HUDEP-2 (cell line): ENCODE results near the gene MAF.

Source experiments
- DNase-seq, 76 experiments: peaks; one replicate each; lab custom pipeline; 2025; ENCODE audit not compliant: unreplicated experiment in 76 of 76; lab: John Stamatoyannopoulos, UW

MAF gene

DNA sequence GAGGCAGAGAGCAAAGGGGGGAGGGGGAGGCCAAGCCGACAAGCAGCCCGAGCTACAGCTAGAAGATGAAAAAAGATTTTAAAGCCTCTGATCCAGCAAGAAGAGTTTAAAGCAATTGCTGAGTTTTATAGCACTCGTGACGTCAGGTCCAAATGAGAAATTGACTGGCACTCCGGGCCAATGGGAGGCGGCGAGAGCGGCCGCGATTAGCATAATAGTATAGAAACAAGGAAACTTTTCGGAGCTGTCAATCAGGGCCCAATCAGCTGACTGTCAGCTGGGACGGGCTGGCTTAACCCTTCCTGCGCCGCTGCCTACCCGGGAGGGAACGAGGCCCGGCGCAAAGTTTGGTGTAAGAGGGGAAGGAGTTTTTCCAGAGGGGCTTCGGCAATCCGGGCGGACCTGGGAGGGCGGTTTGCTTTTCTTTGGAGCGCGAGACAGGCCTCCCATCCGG is at the start of gene MAF:
TSS of gene MAF (minus strand) at position 100 of the 454 bp plus-strand sequence. CDS start 835 bp downstream, outside the sequence.
- peak in 25 of 76 experiments; percentile 3 to 50 (median 14) for DNase-seq

DNA sequence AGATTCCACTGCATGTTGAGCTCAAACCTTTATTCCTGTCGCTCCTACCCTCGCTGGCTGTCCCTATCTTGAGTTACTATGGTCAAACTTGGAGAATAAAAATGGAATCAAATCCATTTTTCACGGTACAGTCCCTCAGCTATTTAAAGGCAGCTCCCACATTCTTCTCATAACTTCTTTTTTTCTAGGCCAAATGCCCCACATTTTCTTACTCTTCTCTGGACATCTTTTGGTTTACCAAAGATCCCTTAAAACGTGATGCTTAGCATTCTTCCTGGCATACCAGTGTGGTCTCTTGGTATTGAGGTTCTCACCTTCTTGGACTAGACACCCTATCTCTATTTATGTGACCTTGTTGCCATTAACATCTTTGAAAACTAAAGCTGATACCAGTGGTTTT is 48.3 kb upstream of the MAF start:
- no peak for DNase-seq

DNA sequence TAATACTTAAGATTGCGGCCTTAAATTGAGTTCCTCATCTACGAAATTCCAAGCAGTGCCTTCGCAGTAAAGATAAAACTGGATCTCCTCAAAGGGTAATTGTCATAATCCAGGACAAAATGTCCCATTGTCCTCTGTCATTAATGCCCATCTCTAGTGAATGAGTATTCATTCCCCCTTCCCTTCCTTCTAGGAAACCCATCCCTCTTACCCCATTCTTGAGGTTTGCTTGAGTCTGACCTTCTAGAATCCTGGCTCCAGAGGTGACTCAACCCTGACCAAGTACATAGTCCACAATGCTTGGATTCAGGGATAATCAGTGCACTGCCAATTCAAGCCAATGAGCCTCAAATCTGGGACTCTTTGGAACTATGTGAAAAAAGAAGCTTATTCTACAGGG is 47.0 kb upstream of the MAF start:
- no peak for DNase-seq

DNA sequence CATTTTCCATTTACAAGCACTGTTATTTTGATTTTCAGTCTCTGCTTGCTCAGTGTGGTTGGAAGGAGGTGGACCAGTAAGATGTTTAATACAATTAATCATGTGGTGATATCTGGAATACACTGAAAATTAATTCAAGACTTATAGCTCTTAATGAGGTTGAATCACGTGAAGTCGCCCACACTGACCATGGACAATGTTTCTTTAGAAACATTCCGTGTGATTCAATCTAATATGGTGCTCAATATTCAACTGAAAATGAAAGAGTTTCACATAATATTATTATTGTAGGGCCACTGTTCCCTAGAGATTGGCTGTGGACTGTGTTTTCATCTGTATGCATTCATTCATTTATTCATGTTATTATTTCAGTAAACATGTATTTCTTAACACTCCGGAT is 45.2 kb upstream of the MAF start:
- DNase-seq = no peak

DNA sequence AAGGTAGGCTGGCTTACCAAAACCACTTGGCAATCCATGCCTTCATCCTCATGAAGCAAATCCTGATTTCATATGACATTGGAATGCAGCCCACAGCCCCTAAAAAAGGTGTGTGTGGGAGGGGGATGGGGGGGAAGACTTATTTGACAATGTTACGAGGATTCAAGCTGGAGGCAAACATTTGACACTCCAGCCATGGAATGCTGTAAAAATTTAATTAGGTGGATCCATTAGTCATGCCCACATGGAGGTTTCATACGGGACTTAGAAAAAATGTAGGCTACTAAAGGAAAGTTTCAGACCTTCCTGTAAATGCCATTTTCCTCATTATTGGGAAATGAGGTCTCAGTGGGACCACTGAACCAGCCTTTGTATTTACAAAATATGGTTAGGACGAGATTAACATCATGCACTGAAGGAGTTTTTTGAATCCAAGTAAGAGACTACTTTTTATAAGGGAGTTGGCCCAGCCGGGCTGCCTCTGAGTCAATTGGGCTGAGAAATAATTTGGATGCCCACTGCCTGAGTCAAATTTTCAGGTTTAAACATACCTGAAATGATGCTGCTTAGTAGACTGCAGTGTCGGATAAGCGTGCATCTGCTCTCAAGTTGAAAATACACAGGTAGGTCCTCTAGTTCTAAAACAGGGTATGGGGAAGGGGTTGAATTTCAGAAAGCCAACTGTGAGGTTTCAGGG is 44.6 kb upstream of the MAF start:
- no peak for DNase-seq

DNA sequence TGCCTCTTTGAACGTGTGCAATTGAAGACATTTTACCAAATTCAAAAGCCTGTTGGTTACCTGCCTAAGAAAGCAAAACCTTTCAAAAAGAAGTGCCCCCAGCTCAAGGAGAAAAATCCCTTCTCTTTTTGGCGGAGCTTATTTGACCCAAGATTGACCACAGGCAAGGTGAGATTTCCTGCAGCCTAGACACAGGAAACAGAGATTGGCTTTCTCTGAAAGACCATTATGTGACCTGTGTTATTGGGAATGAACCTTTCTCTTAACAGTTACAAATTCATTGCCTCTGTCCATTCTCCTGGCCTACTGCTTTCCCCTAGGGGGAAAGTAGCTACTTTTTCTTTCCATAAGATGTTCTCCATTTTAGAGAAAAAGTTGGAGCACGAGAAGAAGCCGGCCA is 42.1 kb upstream of the MAF start:
- no peak for DNase-seq

DNA sequence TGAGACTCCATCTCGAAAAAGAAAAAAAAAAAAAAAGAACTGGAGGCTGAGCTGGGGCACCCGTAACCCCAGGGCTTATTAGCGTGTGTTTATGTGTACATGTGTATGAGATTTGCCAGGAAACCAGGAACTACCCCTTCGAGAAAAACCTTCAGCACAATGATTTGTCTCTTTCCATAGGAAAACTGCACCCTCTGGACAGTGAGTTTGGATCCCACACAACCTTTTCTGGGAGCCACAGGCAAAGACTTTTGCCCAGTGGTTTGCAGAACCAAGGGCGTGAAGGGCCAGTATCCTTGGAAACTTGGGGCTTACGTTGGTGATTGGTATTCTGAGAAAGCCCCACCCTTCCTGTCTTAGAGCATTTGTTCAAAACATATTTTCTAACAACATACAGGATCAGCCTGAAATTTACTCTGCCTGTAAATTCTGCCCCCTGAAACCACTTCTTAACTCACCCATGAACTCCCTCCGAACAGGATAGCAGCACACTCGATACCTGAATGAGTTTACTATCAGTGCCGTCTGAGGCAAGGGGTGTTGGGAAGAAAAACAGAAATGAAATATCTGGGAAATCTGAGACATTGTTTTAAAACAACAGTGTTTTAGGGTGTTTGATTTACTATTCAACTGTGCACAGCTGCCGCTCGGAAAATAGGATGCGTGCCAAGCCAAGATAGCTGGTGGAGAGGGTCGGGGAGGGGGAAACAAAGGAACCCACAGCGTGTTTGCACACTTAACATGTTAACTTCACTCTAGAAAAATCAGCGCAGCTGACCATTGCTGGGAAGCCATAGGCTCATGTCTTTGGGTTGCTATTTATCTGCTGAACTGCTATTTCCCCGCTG is 40.2 kb upstream of the MAF start:
- DNase-seq = no peak

DNA sequence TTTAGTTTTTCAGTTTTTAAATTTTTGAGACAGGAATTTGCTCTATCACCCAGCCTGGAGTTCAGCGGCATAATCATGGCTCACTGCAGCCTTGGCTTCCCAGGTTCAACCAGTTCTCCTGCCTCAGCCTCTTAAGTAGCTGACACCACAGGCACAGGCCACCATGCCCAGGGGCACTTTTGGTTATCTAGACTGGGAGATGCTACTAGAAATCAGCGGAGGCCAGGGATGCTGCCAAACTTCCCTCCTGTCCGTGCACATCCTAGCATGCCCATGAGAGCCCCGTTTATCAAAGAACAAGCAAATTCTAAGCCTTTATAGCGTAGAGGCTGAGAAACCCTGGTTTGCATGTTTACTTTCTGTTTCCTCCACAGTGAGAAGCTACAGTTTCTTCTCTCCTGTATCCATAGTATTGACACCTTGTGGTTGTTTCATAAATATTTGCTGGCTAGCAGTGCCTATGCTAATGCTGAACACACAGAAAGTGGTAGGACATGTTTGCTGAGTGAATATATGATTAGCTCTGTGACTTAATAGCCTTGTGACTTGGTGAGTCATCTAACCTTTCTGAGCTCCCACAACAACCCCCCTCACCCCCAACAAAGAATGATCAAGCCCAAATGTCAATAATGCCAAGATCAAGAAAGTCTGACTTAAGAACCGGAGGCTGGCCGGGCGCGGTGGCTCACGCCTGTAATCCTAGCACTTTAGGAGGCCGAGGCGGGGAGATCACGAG is 39.2 kb upstream of the MAF start:
- no peak for DNase-seq

DNA sequence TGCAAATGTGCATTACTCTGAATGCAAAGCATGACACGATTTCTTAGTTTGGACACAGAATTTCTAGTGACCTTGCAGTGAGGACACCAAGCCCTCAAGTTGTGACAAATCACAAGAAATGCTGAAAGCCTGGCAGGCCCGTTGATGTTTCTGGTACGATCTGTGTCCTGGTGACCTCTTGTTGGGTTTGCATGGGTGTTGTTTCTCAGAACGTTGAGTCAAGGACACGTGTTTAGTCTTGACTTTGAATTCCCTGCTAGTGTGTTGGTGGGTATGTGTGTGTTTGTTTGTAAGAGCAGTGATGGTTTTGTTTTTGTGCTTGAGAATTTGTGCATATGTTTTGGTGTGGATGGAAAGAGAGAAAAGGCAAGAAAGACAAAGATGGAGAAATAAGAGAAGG is 37.8 kb upstream of the MAF start:
- no peak for DNase-seq

DNA sequence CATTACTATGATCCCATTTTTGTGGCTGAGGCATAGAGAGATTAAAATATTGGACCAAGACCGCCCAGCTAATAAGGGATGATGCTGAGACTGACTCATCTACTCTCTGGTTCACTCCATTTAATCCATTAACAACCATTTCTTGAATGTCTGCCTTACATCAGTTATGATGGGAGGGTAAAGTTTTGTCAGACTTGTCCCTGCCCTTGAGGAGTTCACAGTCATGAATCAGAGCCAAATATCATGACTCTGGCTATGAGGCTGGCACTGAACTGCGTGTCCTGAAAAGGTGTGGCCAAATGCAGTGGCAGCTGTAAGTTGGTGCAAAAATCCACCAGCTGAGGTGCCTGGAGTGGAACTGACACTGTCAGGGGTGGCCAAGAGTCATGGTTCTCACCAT is 35.0 kb upstream of the MAF start:
- DNase-seq = no peak

DNA sequence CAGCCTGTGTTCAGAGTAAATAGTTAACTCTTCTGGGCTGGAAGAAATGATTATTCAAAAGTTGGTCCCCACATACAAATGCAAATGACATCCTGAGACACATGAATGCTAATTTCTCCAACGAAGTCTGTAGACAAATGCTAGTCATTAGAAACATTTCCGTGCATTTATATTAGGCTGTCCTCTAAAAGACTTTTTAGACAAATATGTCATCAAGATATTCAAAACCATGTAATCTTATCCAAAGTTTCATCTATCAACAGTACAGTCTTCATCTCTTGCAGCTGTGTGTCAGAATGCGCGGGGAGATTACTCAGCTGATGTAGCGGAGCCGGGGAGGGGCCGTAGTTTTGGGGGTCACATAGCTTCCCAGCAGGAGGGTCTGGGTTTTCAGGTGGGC is 33.8 kb upstream of the MAF start:
- no peak for DNase-seq

DNA sequence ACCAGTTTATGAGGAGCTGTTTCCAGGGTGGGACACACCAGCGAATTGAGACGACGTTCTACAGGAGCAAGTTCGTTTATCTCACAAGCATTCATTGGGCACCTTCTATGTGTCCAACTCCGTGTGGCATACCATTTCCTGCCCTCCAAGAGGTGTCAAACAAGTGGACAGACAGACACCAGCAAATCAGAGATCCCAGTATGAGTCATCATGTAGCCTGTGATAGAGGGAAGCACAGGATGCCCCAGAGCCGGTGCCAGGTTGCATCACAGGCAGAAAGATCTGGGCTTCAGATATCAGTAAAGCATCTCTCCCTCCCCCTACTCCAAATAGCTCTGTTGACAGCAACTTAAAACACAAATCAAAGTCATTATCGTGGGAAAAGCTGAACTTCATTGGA is 31.8 kb upstream of the MAF start:
- DNase-seq = no peak

DNA sequence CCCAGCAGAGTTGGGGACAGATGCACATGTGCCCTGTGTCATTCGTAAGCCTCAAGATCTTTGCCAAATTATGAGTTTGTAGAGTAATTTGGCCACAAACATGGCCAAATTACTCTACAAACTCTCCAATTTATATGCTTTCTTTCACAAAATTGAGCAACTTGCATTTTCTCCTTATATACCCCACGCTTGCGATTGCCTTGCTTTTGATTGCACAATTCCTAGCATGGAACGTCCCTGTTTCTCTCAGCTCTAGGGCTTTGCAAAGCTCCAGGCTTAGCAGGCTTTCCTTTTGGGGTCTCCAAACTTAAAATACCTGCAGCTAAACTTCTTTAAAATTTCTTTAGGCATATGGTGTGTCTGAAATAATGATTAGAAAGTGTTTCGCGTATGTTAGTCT is 28.5 kb upstream of the MAF start:
- no peak for DNase-seq

DNA sequence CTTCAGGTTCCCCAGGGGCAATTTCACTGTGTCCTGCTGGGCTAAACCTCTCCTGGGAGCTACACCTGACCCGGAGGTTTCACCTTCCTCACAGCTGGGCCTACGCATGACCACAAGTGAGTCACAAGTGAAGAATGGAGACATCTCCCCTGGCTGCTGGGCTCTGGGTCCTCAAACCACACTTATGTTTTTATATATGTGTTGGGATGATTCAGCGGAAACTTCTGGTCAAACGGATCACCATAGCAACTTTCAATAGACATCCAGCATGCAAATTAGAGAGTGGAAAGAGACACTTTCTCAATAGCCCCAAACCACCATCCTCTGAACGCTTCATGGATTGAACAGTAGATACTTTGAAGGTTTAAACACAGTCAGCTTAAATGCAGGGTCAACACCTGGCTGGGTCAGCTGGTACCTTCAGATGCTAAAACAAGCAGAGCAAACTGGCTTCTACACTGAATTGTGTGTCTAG is 28.0 kb upstream of the MAF start:
- DNase-seq = no peak

DNA sequence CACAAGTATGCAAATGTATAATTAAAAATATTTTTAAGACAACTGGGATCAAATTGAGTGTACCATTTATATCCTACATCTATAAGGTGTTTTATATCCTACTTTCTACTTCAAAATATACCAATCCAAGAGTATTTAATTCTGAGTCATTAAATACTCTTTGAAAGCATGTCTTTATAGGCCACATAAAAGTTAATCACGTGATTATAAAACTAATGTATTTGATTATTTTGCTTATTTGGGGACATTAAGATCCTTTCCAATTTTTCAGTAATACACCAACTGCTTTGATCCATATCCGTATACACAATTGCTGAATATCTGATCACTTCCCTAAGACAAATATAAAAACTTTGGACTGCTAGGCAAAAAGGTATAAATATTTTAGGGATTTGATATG is 26.6 kb upstream of the MAF start:
- no peak for DNase-seq

DNA sequence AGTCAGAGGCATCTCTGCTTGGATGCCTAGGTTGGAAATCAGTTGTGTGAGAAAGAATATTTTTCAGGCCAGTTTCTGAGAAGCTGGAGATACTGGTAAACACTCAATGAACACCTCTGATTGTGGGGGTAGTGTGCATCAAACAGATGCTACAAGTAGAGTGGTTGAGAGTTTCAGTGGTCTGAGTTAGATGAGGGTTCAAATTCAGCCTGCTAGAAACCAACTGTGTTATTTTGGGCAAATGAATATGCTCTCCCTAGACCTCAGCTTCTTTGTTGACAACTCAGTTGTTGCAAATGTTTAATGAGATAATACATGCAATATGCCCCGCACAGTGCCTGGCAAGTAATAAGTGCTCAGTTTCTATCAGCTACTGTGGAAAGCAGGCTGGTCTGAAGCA is 25.2 kb upstream of the MAF start:
- DNase-seq = no peak

DNA sequence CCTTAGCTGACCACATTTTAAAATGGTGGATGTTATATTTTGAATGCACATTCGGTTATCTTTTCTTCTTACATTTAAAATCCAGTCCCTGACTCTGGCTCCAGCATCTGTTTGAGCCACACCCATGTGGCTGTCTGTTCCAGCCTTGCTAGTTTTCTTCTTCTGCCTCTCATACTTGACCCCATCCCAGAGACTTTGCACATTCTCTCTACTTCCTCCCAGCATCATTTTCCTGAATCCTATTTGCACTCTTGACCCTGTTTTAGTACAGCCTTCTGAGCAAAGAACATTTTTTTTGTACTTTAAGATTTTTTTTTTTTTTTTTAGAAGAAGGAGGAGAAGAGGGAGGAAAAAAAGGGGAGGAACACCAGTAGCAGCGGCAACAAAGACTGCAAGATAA is 23.3 kb upstream of the MAF start:
- no peak for DNase-seq

DNA sequence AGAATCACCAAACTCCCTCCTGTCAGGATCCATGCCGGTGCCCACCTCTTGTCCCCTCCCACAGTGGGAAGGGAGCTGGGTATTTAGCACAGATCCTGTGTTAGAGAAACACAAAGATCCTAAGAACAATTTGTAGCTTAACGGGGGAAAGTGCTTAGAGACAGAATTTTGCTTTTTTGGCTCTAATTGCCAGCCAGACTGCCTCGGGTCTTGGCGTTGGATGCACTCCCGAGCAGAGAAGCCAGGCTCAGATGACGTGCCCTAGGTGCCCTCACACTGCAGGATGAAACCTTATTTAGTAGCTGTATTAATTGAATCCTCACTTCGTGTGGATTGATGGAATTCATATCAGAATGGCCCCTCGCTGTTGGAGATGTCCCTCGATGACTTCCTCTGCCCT is 22.5 kb upstream of the MAF start:
- no peak for DNase-seq

DNA sequence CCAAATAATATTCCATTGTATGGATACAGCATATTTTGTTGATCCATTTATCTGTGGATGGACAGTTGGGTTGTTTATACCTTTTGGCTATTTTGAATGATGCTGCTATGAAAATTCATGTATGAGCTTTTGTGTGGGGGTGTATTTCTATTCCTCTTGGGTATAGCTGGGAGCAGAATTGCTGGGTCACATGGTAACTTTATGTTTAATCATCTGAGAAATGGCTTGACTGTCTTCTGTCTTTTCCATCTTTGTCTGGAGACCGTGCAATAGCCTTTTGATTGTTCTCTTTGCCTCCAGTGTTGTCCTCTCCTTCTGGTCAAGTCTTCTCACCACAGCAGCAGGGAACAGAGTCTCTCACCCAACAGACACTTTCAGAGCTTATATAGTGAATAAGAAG is 20.5 kb upstream of the MAF start:
- DNase-seq = no peak

DNA sequence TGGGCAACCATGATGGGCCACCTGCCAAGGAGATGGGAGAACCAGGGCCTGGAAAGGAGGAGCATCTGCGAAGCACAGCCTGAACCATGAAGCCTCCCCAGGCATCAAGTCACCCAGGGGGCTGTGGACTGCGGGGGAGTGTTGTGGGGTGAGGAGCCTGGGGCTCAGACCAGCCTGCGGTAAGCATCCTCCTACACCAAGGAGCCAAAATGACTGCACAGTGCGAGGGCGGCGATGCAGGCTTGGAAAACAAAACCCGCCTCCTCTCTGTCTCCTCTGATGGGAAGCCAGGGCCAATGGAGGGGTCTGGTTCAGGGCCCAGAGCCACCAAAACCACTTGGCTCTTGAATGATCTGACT is 18.1 kb upstream of the MAF start:
- DNase-seq = no peak

DNA sequence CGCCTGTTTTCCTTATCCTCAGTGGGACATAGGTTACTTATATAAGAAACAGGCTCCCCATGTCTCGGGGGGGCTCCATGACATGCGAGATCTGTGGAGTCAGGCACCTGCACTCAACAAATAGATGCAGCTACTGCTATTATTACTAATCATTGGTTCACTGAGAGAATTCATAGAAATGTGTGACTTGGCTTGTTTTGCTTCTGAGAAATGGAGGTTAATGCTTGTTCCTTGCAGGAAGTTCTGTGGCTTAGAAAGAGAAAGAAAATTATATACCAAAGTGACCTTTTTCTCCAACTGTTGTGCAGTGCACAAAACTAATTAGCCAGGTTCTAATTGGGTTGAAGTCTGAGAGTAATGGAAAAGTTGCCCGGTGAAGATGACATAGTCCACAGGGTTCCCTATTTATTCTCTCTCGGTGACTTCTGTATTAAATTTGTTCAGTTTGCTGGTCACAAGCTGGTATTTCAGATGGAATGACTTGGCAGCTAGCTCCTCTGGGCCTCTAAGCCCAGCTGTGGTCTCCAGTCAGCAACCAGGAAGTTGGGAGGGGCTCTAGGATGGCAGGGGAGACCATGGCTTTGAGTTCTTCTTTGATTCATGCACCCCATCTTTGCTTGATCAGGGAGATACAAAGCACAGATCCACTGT is 17.6 kb upstream of the MAF start:
- no peak for DNase-seq
